HepG2 (cell line): Measurements from ENCODE around the gene SLIRP. TPM values are rescaled to one million over a fixed set of nuclear protein-coding genes. Genes with fewer than 3 reads are reported as not detected.

Source experiments
- ARHGAP35 ChIP-seq: sonication (generic); formaldehyde crosslinking; IDR thresholded peaks from 2 replicates; pipeline ENCODE4 v1.9.0; 2022; ENCODE audit warnings: mild to moderate bottlenecking, inconsistent platforms, moderate library complexity, missing genetic modification reagents, borderline replicate concordance
- ARNT2 ChIP-seq: sonication (generic); formaldehyde crosslinking; IDR thresholded peaks from 2 replicates; pipeline ENCODE4 v1.8.0; 2022; ENCODE audit warnings: mild to moderate bottlenecking, low read depth, missing genetic modification reagents, moderate library complexity
- BRD4 ChIP-seq: sonication (generic); formaldehyde crosslinking; IDR thresholded peaks from 2 replicates; pipeline ENCODE4 v1.4.0; 2020; ENCODE audit warnings: missing genetic modification reagents
- CSRNP1 ChIP-seq: sonication (generic); formaldehyde crosslinking; IDR thresholded peaks from 2 replicates; pipeline ENCODE4 v1.8.1; 2023; ENCODE audit warnings: mild to moderate bottlenecking, missing genetic modification reagents
- E2F5 ChIP-seq: sonication (generic); formaldehyde crosslinking; conservative IDR thresholded peaks from 2 replicates; pipeline ENCODE4 v1.4.0; 2020; ENCODE audit warnings: missing genetic modification reagents
- MLX ChIP-seq: IDR thresholded peaks from 2 replicates; pipeline ENCODE4 v1.6.1; 2016
- ONECUT2 ChIP-seq: sonication (generic); formaldehyde crosslinking; IDR thresholded peaks from 2 replicates; pipeline ENCODE4 v1.4.0; 2020; ENCODE audit warnings: missing genetic modification reagents
- PAWR ChIP-seq: sonication (generic); formaldehyde crosslinking; IDR thresholded peaks from 2 replicates; pipeline ENCODE4 v1.4.0; 2020; ENCODE audit warnings: missing genetic modification reagents, mild to moderate bottlenecking, borderline replicate concordance
- POGK ChIP-seq: sonication (generic); formaldehyde crosslinking; conservative IDR thresholded peaks from 2 replicates; pipeline ENCODE4 v1.8.0; 2022; ENCODE audit warnings: mild to moderate bottlenecking, moderate library complexity, missing genetic modification reagents
- SOX13 ChIP-seq, 3 experiments: fragments of 450-650 bp in 1 of 3; sonication (generic) in 1 of 3; formaldehyde crosslinking in 1 of 3; IDR thresholded peaks in 2 of 3; conservative IDR thresholded peaks in 1 of 3; 2 replicates each; pipeline versions ENCODE4 v1.5.0 to v1.6.1; 2016 to 2020; ENCODE audit warnings: antibody characterized with exemption in 1 of 3, mild to moderate bottlenecking in 1 of 3, missing compliant biosample characterization in 1 of 3, missing genetic modification reagents in 1 of 3, moderate library complexity in 1 of 3
- SSRP1 ChIP-seq: IDR thresholded peaks from 2 replicates; pipeline ENCODE4 v1.6.1; 2016; ENCODE audit warnings: control low read depth
- TEAD2 ChIP-seq: sonication (generic); formaldehyde crosslinking; IDR thresholded peaks from 2 replicates; pipeline ENCODE4 v1.9.0; 2021; ENCODE audit warnings: missing genetic modification reagents
- ZBTB25 ChIP-seq: IDR thresholded peaks from 2 replicates; pipeline ENCODE4 v1.6.1; 2018; ENCODE audit warnings: missing genetic modification reagents
- ZNF816 ChIP-seq: sonication (generic); formaldehyde crosslinking; IDR thresholded peaks from 2 replicates; pipeline ENCODE4 v1.8.0; 2022; ENCODE audit warnings: missing genetic modification reagents, mild to moderate bottlenecking, borderline replicate concordance
- ZSCAN21 ChIP-seq: sonication (generic); formaldehyde crosslinking; IDR thresholded peaks from 2 replicates; pipeline ENCODE4 v1.8.0; 2022; ENCODE audit warnings: mild to moderate bottlenecking, missing genetic modification reagents, moderate library complexity, borderline replicate concordance
- polyA plus RNA-seq, 8 experiments: library from polyadenylated mRNA; depleted of rRNA in 3 of 8; stranded (reverse) in 7 of 8; unstranded in 1 of 8; fragments of >200 nt; fragmentation: Illumina TruSeq in 4 of 8; extraction: Trizol in 4 of 8; gene quantifications; 2 replicates each; pipeline versions ENCODE4 v1.2.1 to v1.2.3, GENCODE V29; 2011 to 2016; ENCODE audit warnings: low read depth in 4 of 8, missing spikeins in 1 of 8, mixed read lengths in 1 of 8; ENCODE audit not compliant: insufficient read depth in 1 of 8
- total RNA-seq, 5 experiments: library from RNA; depleted of rRNA; stranded (reverse); fragments of >200 nt; fragmentation: Illumina TruSeq; extraction: Trizol; gene quantifications; 2 replicates each; pipeline ENCODE4 v1.2.3, GENCODE V29; 2016; ENCODE audit warnings: low read depth in 1 of 5

The SLIRP gene
- total and polyA plus RNA-seq, 2 of the 13 experiments (the other 11 are each of a cell fraction or from before 2014, with no cell fraction given): 281 to 548 TPM

GRCh38 chr14:77760381-77761204 is 52.7 kb downstream of the SLIRP start, which contains the start of gene SNW1 (continued):
- peak; percentile 55; the same call in 1 of the 2 replicates for TF ChIP-seq ZSCAN21 (CRISPR knock-in tag)
- peak; percentile 60; the same call in 1 of the 2 replicates for TF ChIP-seq ZBTB25 (CRISPR knock-in tag)
- TF ChIP-seq BRD4 (CRISPR knock-in tag): peak; percentile 67; the same call in 1 of the 2 replicates
- TF ChIP-seq E2F5 (CRISPR knock-in tag): no peak
- peak; percentile 39; the same call in 1 of the 2 replicates for TF ChIP-seq POGK (CRISPR knock-in tag)
- TF ChIP-seq SSRP1 (CRISPR knock-in tag): no peak
- no peak for TF ChIP-seq ONECUT2 (CRISPR knock-in tag)
- no peak for TF ChIP-seq SOX13 (IDR thresholded peaks at IDR 0.05)
- TF ChIP-seq SOX13 (CRISPR knock-in tag; conservative IDR thresholded peaks at IDR 0.05 in 1 of 2, IDR thresholded peaks at IDR 0.05 in 1 of 2): peak in 1 of 2 experiments; percentile 4; a peak in 1 of 4 replicates
- 0 out of 2 replicates have a peak, but pooled peaks have one; percentile 67 for TF ChIP-seq ARHGAP35 (CRISPR knock-in tag)
- TF ChIP-seq PAWR (CRISPR knock-in tag): no peak
- TF ChIP-seq ZNF816 (CRISPR knock-in tag): 0 out of 2 replicates have a peak, but pooled peaks have one; percentile 20
- no peak for TF ChIP-seq CSRNP1 (CRISPR knock-in tag)
- TF ChIP-seq TEAD2 (CRISPR knock-in tag): no peak
- peak; percentile 71 for TF ChIP-seq ARNT2 (CRISPR knock-in tag)
- no peak for TF ChIP-seq MLX
